ENCODE results near the gene PHF12.

PHF12 gene

DNA sequence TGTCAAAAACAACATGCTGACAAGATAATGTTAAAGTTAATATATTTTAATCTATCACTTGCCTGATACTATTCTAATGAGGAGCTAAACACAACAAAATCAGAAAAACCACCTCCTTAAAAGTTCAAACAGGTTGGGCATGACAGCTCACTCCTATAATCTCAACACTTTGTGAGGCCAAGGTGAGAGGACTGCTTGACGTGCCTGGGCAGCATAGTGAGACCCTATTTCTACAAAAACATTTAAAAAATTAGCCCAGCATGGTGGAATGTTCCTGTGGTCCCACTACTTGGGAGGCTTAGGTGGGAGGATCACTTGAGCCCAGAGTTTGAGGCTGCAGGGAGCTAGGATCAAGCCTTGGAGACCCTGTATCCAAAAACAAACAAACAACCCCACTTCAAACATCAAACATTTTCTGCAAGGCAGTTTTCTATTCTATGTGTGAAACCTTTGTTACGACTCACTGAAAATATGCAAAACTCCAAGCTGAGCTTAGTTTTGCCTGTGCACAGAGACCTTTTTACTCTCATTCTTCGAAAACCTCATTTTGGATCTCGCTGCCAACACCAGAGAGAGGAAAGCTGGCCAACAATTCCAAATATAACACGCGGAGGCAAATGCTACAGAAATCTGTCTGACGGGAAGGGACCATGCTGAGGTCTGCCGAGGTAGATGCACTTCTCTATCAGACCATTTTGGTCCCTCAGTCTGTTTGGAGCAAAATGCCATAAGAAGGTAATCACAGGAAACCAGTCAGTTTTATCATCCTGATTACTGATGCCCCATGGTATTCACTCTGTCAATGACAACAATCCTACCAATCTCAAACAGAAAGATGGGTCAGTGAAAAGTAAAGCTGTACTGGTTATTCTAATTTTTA is 6.2 kb downstream of the PHF12 start:
- TF ChIP-seq POU6F1 (CRISPR knock-in tag; IDR thresholded peaks at IDR 0.05; ENCODE audit: borderline replicate concordance, low read depth) (no peak), ZC3H10 (CRISPR knock-in tag; IDR thresholded peaks at IDR 0.05) (no peak), RARB (CRISPR knock-in tag; IDR thresholded peaks at IDR 0.05) (no peak), ZNF70 (CRISPR knock-in tag; IDR thresholded peaks at IDR 0.05) (no peak), BACH2 (CRISPR knock-in tag; IDR thresholded peaks at IDR 0.05; ENCODE audit: borderline replicate concordance) (no peak), TCF4 (CRISPR knock-in tag; IDR thresholded peaks at IDR 0.05; ENCODE audit: borderline replicate concordance) (no peak), ESRRG (CRISPR knock-in tag; IDR thresholded peaks at IDR 0.05) (no peak), ZFP30 (CRISPR knock-in tag; IDR thresholded peaks at IDR 0.05) (no peak), PPARA (CRISPR knock-in tag; IDR thresholded peaks at IDR 0.05; ENCODE audit: borderline replicate concordance) (no peak), SNAI2 (CRISPR knock-in tag; IDR thresholded peaks at IDR 0.05) (no peak)
- TF ChIP-seq, protein P1, sequence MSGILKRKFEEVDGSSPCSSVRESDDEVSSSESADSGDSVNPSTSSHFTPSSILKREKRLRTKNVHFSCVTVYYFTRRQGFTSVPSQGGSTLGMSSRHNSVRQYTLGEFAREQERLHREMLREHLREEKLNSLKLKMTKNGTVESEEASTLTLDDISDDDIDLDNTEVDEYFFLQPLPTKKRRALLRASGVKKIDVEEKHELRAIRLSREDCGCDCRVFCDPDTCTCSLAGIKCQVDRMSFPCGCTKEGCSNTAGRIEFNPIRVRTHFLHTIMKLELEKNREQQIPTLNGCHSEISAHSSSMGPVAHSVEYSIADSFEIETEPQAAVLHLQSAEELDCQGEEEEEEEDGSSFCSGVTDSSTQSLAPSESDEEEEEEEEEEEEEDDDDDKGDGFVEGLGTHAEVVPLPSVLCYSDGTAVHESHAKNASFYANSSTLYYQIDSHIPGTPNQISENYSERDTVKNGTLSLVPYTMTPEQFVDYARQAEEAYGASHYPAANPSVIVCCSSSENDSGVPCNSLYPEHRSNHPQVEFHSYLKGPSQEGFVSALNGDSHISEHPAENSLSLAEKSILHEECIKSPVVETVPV (CRISPR knock-in tag; IDR thresholded peaks at IDR 0.05): no peak
- TF ChIP-seq, protein P2, sequence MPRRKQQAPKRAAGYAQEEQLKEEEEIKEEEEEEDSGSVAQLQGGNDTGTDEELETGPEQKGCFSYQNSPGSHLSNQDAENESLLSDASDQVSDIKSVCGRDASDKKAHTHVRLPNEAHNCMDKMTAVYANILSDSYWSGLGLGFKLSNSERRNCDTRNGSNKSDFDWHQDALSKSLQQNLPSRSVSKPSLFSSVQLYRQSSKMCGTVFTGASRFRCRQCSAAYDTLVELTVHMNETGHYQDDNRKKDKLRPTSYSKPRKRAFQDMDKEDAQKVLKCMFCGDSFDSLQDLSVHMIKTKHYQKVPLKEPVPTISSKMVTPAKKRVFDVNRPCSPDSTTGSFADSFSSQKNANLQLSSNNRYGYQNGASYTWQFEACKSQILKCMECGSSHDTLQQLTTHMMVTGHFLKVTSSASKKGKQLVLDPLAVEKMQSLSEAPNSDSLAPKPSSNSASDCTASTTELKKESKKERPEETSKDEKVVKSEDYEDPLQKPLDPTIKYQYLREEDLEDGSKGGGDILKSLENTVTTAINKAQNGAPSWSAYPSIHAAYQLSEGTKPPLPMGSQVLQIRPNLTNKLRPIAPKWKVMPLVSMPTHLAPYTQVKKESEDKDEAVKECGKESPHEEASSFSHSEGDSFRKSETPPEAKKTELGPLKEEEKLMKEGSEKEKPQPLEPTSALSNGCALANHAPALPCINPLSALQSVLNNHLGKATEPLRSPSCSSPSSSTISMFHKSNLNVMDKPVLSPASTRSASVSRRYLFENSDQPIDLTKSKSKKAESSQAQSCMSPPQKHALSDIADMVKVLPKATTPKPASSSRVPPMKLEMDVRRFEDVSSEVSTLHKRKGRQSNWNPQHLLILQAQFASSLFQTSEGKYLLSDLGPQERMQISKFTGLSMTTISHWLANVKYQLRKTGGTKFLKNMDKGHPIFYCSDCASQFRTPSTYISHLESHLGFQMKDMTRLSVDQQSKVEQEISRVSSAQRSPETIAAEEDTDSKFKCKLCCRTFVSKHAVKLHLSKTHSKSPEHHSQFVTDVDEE (CRISPR knock-in tag; IDR thresholded peaks at IDR 0.05): no peak

GRCh38 chr17:28944343-28944742 is 7.0 kb downstream of the PHF12 start:
- TF ChIP-seq ESRRG (CRISPR knock-in tag; IDR thresholded peaks at IDR 0.05): no peak
- no peak for ATAC-seq

More for the DNA sequence above, 6.2 kb downstream of the PHF12 start:
- no peak; the same call in 2 of the 3 replicates for ATAC-seq

GRCh38 chr17:28942925-28943324 is 8.4 kb downstream of the PHF12 start:
- TF ChIP-seq ZFP3 (CRISPR knock-in tag; IDR thresholded peaks at IDR 0.05) (no peak), TCF4 (CRISPR knock-in tag; IDR thresholded peaks at IDR 0.05; ENCODE audit: borderline replicate concordance) (no peak), CSDC2 (CRISPR knock-in tag; IDR thresholded peaks at IDR 0.05) (no peak), ZNF565 (CRISPR knock-in tag; conservative IDR thresholded peaks at IDR 0.05; ENCODE audit: low read depth) (no peak), ARNTL (CRISPR knock-in tag; IDR thresholded peaks at IDR 0.05; ENCODE audit: borderline replicate concordance, low read depth) (no peak), ESRRG (CRISPR knock-in tag; IDR thresholded peaks at IDR 0.05) (no peak), POU6F1 (CRISPR knock-in tag; IDR thresholded peaks at IDR 0.05; ENCODE audit: borderline replicate concordance, low read depth) (no peak), OSR1 (CRISPR knock-in tag; IDR thresholded peaks at IDR 0.05) (no peak), ISL1 (CRISPR knock-in tag; IDR thresholded peaks at IDR 0.05) (no peak), TOX (CRISPR knock-in tag; IDR thresholded peaks at IDR 0.05; ENCODE audit: borderline replicate concordance) (no peak)
- TF ChIP-seq, protein P2 (CRISPR knock-in tag; IDR thresholded peaks at IDR 0.05): no peak
- TF ChIP-seq, protein P3, sequence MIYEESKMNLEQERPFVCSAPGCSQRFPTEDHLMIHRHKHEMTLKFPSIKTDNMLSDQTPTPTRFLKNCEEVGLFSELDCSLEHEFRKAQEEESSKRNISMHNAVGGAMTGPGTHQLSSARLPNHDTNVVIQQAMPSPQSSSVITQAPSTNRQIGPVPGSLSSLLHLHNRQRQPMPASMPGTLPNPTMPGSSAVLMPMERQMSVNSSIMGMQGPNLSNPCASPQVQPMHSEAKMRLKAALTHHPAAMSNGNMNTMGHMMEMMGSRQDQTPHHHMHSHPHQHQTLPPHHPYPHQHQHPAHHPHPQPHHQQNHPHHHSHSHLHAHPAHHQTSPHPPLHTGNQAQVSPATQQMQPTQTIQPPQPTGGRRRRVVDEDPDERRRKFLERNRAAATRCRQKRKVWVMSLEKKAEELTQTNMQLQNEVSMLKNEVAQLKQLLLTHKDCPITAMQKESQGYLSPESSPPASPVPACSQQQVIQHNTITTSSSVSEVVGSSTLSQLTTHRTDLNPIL (CRISPR knock-in tag; IDR thresholded peaks at IDR 0.05; ENCODE audit: low read depth): no peak
- TF ChIP-seq, protein P4, sequence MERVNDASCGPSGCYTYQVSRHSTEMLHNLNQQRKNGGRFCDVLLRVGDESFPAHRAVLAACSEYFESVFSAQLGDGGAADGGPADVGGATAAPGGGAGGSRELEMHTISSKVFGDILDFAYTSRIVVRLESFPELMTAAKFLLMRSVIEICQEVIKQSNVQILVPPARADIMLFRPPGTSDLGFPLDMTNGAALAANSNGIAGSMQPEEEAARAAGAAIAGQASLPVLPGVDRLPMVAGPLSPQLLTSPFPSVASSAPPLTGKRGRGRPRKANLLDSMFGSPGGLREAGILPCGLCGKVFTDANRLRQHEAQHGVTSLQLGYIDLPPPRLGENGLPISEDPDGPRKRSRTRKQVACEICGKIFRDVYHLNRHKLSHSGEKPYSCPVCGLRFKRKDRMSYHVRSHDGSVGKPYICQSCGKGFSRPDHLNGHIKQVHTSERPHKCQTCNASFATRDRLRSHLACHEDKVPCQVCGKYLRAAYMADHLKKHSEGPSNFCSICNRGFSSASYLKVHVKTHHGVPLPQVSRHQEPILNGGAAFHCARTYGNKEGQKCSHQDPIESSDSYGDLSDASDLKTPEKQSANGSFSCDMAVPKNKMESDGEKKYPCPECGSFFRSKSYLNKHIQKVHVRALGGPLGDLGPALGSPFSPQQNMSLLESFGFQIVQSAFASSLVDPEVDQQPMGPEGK (CRISPR knock-in tag; IDR thresholded peaks at IDR 0.05; ENCODE audit: borderline replicate concordance): no peak
- ATAC-seq: no peak
